Measurements from ENCODE around the gene SLC12A8. TPM values are rescaled to one million over a fixed set of nuclear protein-coding genes. Genes with fewer than 3 reads are reported as not detected.

The SLC12A8 gene
- total and polyA plus RNA-seq, 2 experiments from 2014 or later, result 6.9 to 15.9 TPM

DNA sequence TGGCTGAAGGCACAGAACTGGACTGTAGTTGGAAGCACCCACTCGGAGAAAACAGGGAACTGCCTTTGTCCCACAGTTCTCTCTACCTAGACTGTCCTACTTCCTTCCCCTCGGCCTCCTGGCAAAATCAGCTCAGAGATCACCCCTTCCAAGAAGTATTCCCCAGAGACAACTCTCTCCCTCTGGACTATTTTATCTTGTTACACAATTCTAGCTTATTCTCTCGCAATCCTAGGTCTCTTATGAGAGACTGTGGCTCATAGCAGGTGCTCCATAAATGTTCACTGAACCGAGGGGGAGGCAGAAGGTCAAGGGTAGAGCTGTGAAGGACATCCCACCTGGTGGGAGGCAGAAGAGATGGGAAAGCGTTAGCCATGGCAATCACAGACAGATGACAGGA, 167.4 kb downstream of the SLC12A8 start:
- H3K27ac Mint-ChIP-seq, result no peak overlapping the region
- H3K4me1 Mint-ChIP-seq, result peaks cover 11% of the 10 kb centered on the region
- Histone ChIP-seq H3K27ac (ENCODE audit: low read depth) (no peak overlapping the region), H3F3A (replicated peaks; ENCODE audit: low read depth) (no peaks in the 10 kb centered on the region; the same call in 1 of the 2 replicates), H4K20me1 (replicated peaks; ENCODE audit: insufficient read depth) (no peaks in the 10 kb centered on the region; the same call in 1 of the 2 replicates), H3K4me3 (no peak overlapping the region), H3K4me1 (ENCODE audit: insufficient read depth) (peaks cover 28% of the 10 kb centered on the region), H3K79me2 (replicated peaks; ENCODE audit: insufficient read depth) (peaks cover 18% of the 10 kb centered on the region; the same call in 1 of the 2 replicates), H3K9me2 (ENCODE audit: insufficient read depth) (no peaks in the 10 kb centered on the region), H2AFZ (no peak overlapping the region), H3K36me3 (ENCODE audit: insufficient read depth) (no peaks in the 10 kb centered on the region; the same call in 1 of the 2 replicates), H3K4me2 (no peak overlapping the region), H3K27me3 (ENCODE audit: insufficient read depth) (no peaks in the 10 kb centered on the region)
- no peaks in the 10 kb centered on the region for H3K27me3 Mint-ChIP-seq (ENCODE audit: insufficient read depth, low read depth, poor library complexity)
- ATAC-seq (no peak), DNase-seq (ENCODE audit: low spot score) (no peak)
- TF ChIP-seq, protein P1, sequence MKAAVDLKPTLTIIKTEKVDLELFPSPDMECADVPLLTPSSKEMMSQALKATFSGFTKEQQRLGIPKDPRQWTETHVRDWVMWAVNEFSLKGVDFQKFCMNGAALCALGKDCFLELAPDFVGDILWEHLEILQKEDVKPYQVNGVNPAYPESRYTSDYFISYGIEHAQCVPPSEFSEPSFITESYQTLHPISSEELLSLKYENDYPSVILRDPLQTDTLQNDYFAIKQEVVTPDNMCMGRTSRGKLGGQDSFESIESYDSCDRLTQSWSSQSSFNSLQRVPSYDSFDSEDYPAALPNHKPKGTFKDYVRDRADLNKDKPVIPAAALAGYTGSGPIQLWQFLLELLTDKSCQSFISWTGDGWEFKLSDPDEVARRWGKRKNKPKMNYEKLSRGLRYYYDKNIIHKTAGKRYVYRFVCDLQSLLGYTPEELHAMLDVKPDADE (IDR thresholded peaks at IDR 0.05), result no peak
- TF ChIP-seq ZNF114 (CRISPR knock-in tag; IDR thresholded peaks at IDR 0.05) (no peak), JUNB (IDR thresholded peaks at IDR 0.05; ENCODE audit: unreplicated experiment) (no peak), CREB1 (CRISPR knock-in tag; IDR thresholded peaks at IDR 0.05; ENCODE audit: low read depth) (no peak), NANOG (IDR thresholded peaks at IDR 0.05; ENCODE audit: borderline replicate concordance) (no peak), ZNF462 (CRISPR knock-in tag; IDR thresholded peaks at IDR 0.05) (no peak), POLR2AphosphoS5 (IDR thresholded peaks at IDR 0.05; ENCODE audit: low read depth) (no peak), STAT1 (IDR thresholded peaks at IDR 0.05; ENCODE audit: unreplicated experiment) (no peak)
- TF ChIP-seq, protein P2, sequence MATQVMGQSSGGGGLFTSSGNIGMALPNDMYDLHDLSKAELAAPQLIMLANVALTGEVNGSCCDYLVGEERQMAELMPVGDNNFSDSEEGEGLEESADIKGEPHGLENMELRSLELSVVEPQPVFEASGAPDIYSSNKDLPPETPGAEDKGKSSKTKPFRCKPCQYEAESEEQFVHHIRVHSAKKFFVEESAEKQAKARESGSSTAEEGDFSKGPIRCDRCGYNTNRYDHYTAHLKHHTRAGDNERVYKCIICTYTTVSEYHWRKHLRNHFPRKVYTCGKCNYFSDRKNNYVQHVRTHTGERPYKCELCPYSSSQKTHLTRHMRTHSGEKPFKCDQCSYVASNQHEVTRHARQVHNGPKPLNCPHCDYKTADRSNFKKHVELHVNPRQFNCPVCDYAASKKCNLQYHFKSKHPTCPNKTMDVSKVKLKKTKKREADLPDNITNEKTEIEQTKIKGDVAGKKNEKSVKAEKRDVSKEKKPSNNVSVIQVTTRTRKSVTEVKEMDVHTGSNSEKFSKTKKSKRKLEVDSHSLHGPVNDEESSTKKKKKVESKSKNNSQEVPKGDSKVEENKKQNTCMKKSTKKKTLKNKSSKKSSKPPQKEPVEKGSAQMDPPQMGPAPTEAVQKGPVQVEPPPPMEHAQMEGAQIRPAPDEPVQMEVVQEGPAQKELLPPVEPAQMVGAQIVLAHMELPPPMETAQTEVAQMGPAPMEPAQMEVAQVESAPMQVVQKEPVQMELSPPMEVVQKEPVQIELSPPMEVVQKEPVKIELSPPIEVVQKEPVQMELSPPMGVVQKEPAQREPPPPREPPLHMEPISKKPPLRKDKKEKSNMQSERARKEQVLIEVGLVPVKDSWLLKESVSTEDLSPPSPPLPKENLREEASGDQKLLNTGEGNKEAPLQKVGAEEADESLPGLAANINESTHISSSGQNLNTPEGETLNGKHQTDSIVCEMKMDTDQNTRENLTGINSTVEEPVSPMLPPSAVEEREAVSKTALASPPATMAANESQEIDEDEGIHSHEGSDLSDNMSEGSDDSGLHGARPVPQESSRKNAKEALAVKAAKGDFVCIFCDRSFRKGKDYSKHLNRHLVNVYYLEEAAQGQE (IDR thresholded peaks at IDR 0.05; ENCODE audit: unreplicated experiment), result no peak
- H3K4me3 Mint-ChIP-seq, result no peak overlapping the region
- H3K9me3 Mint-ChIP-seq, result no peaks in the 10 kb centered on the region
- H3K36me3 Mint-ChIP-seq (ENCODE audit: low read depth), result no peaks in the 10 kb centered on the region; the same call in 2 of the 3 replicates
